Tibial artery (tissue), 4 donors: ENCODE results near the gene CSTPP1.

ENCODE experiments used
- DNase-seq, 2 donors: peaks; one replicate each; pipeline ENCODE4 v3.0.0-alpha.2; 2019
- H3K27ac ChIP-seq, 2 donors: fragments of 200-600 bp; sonication (generic) in 1 of 2; 1 replicate in 1 of 2; 2 replicates in 1 of 2; pipeline ENCODE4 v1.5.1; 2018 to 2019; ENCODE audit warnings: mild to moderate bottlenecking in 1 of 2
- H3K27me3 ChIP-seq, 2 donors: fragments of 200-600 bp; sonication (generic) in 1 of 2; one replicate each; pipeline versions ENCODE4 v1.5.1 to v1.6.0; 2016 to 2019
- H3K36me3 ChIP-seq, 3 donors: fragments of 200-600 bp; sonication (generic) in 2 of 3; one replicate each; pipeline ENCODE4 v1.5.1; 2016 to 2019; ENCODE audit warnings: mild to moderate bottlenecking in 2 of 3
- H3K4me1 ChIP-seq, 4 donors: fragments of 200-600 bp; sonication (generic) in 2 of 4; 1 replicate in 3 of 4; 2 replicates in 1 of 4; pipeline ENCODE4 v1.5.1; 2016 to 2019
- H3K4me3 ChIP-seq, 2 donors: fragments of 200-600 bp; sonication (generic) in 1 of 2; 1 replicate in 1 of 2; 2 replicates in 1 of 2; pipeline ENCODE4 v1.5.1; 2018 to 2019; ENCODE audit warnings: mild to moderate bottlenecking in 2 of 2
- H3K9me3 ChIP-seq, 3 donors: fragments of 200-600 bp; sonication (generic) in 1 of 3; one replicate each; pipeline ENCODE4 v1.5.1; 2016 to 2019
- CTCF ChIP-seq, 2 experiments: fragments of 200-600 bp in 1 of 2; fragments of 450-650 bp in 1 of 2; IDR thresholded peaks; one replicate each; pipeline ENCODE4 v1.5.1; 2017 to 2019; ENCODE audit warnings: antibody characterized with exemption in 2 of 2, mild to moderate bottlenecking in 1 of 2, moderate library complexity in 1 of 2
- intact Hi-C: fragments of 100-400 bp; cut with DNase I; formaldehyde crosslinking; loops from one replicate; pipeline ENCODE4 v1.15.0; 2023; ENCODE audit warnings: low total_unique reads

The CSTPP1 gene

GRCh38 chr11:46972821-46973220 is 36.3 kb downstream of the CSTPP1 start:
- no peaks in the 10 kb centered on the region for H3K4me1 ChIP-seq
- TF ChIP-seq CTCF (IDR thresholded peaks at IDR 0.05): no peak
- intact Hi-C loops: no loop called here
- H3K36me3 ChIP-seq: no peaks in the 10 kb centered on the region
- no peak for DNase-seq
- no peak overlapping the region for H3K4me3 ChIP-seq
- H3K9me3 ChIP-seq: no peaks in the 10 kb centered on the region
- no peak overlapping the region for H3K27ac ChIP-seq
- no peaks in the 10 kb centered on the region for H3K27me3 ChIP-seq

- no peaks in the 10 kb centered on the region for H3K9me3 ChIP-seq
- intact Hi-C loops: no loop called here
- H3K4me3 ChIP-seq: no peak overlapping the region
- DNase-seq: no peak
- H3K27ac ChIP-seq: no peak overlapping the region
- no peaks in the 10 kb centered on the region for H3K27me3 ChIP-seq
- TF ChIP-seq CTCF (IDR thresholded peaks at IDR 0.05): no peak
- no peaks in the 10 kb centered on the region for H3K36me3 ChIP-seq
- H3K4me1 ChIP-seq: no peaks in the 10 kb centered on the region
Measured at GRCh38 chr11:46976182-46976854, 39.8 kb downstream of the CSTPP1 start.

- no peak for TF ChIP-seq CTCF (IDR thresholded peaks at IDR 0.05)
- intact Hi-C loops: no loop called here
- Histone ChIP-seq H3K27me3 (no peaks in the 10 kb centered on the region), H3K4me1 (no peaks in the 10 kb centered on the region), H3K27ac (no peak overlapping the region), H3K36me3 (no peaks in the 10 kb centered on the region), H3K9me3 (no peaks in the 10 kb centered on the region), H3K4me3 (no peak overlapping the region)
- DNase-seq: no peak
Measured at GRCh38 chr11:46977038-46977813, 40.7 kb downstream of the CSTPP1 start.

- Histone ChIP-seq H3K36me3 (no peaks in the 10 kb centered on the region), H3K9me3 (no peaks in the 10 kb centered on the region), H3K27ac (no peak overlapping the region), H3K4me1 (no peaks in the 10 kb centered on the region), H3K27me3 (no peaks in the 10 kb centered on the region), H3K4me3 (no peak overlapping the region)
- intact Hi-C loops: no loop called here
- no peak for TF ChIP-seq CTCF (IDR thresholded peaks at IDR 0.05)
- no peak for DNase-seq
Measured at GRCh38 chr11:46978005-46978491, 41.5 kb downstream of the CSTPP1 start.

- no peak for DNase-seq
- H3K4me1 ChIP-seq: no peaks in the 10 kb centered on the region
- no peaks in the 10 kb centered on the region for H3K36me3 ChIP-seq
- intact Hi-C loops: no loop called here
- no peak overlapping the region for H3K27ac ChIP-seq
- H3K9me3 ChIP-seq: no peaks in the 10 kb centered on the region
- no peak for TF ChIP-seq CTCF (IDR thresholded peaks at IDR 0.05)
- no peaks in the 10 kb centered on the region for H3K27me3 ChIP-seq
- H3K4me3 ChIP-seq: no peak overlapping the region
Measured at GRCh38 chr11:46979358-46979757, 42.8 kb downstream of the CSTPP1 start.
